SU-DHL-6 (cell line): ENCODE results near the gene COL16A1.

Source experiments
- EZH2phosphoT487 ChIP-seq: fragments of 200-600 bp; sonication (generic), shearing (Covaris generic); conservative IDR thresholded peaks from 2 replicates; pipeline ENCODE4 v1.6.1; 2018; ENCODE audit warnings: mild to moderate bottlenecking, antibody characterized with exemption, low read length, moderate library complexity, mixed read lengths
- TF ChIP-seq, protein P1 (sequence below): fragments of 200-600 bp; sonication (generic); IDR thresholded peaks from one replicate; pipeline ENCODE4 v1.5.1; 2017; ENCODE audit warnings: antibody characterized with exemption, mild to moderate bottlenecking, low read length, moderate library complexity; ENCODE audit not compliant: insufficient read depth, poor library complexity, severe bottlenecking

DNA sequence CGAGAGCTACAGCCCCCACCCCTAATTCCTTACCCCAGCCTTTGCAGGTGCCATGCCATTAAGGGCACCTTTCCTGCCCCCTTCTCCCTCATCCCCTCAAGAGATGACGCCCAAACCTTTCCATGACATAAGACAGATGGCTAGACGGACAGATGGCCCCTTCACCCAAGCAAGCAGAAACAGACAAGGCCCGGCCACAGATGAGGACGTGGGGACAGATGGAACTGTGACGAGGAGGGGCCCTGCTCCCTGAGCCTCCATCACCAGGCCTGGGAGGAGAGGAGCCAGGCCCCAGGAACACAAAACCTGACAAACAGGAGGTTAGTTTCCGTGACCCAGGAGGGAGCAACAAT lies 34.4 kb downstream of the COL16A1 start:
- TF ChIP-seq, protein P1, sequence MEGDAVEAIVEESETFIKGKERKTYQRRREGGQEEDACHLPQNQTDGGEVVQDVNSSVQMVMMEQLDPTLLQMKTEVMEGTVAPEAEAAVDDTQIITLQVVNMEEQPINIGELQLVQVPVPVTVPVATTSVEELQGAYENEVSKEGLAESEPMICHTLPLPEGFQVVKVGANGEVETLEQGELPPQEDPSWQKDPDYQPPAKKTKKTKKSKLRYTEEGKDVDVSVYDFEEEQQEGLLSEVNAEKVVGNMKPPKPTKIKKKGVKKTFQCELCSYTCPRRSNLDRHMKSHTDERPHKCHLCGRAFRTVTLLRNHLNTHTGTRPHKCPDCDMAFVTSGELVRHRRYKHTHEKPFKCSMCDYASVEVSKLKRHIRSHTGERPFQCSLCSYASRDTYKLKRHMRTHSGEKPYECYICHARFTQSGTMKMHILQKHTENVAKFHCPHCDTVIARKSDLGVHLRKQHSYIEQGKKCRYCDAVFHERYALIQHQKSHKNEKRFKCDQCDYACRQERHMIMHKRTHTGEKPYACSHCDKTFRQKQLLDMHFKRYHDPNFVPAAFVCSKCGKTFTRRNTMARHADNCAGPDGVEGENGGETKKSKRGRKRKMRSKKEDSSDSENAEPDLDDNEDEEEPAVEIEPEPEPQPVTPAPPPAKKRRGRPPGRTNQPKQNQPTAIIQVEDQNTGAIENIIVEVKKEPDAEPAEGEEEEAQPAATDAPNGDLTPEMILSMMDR, result no peak
- TF ChIP-seq EZH2phosphoT487, result no peak
